RPMI7951 (cell line): Measurements from ENCODE around the gene ABCA1. TPM values are rescaled to one million over a fixed set of nuclear protein-coding genes. Genes with fewer than 3 reads are reported as not detected.
"Not testable (repeated sequence)": the region's sequence is repeated elsewhere in the genome, so short reads cannot be mapped to it uniquely, and the experiment has no call there.

Experiments
- DNase-seq: peaks from one replicate; pipeline ENCODE4 v3.0.0-alpha.2; 2012; ENCODE audit warnings: low read depth
- total RNA-seq: library from RNA; depleted of rRNA; stranded (reverse); fragments of >200 nt; shearing (Covaris generic); gene quantifications from 2 replicates; pipeline ENCODE4 v1.2.3, GENCODE V29; 2014

Gene ABCA1
- total RNA-seq, 1 experiment from 2014 or later = 20.8 TPM

DNA sequence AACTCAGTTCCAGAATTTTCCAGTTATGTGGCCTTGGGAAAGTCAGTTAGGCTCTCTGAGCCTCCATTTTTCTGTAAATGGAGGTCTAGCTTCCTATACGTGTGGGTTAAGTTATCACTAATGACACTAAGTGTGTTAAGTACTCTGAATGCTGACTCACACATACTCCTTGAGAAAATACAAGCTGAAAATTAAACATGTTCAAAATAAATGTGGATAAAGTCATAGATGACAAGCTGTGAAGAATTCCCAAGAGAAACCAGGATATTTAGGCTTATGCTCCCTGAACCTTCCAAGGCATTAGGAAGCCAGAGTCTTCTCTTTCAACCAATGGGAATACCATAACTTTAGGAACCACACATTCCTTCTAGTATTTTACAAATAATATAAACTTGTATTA is 58.1 kb downstream of the ABCA1 start:
- no peak for DNase-seq

GRCh38 chr9:104868687-104869404 is 59.1 kb downstream of the ABCA1 start:
- peak; percentile 93 for DNase-seq

DNA sequence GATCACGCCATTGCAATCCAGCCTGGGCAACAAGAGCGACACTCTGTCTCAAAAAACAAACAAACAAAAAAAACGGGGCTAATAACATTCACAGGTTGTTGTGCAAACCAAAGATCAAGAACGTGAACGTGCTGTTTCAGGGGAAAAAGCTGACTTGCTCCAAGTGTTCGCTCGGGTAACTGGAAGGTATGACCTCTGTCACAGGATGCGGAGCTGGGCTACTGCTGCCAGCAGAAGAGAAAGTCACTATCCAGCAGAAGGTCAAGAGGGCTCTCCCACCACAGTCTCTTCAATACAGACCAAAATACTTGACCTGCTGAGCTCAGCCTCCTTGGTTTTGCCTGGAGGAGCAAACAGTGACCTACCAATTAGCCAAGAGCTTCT is 59.7 kb downstream of the ABCA1 start:
- DNase-seq = peak; percentile 17

DNA sequence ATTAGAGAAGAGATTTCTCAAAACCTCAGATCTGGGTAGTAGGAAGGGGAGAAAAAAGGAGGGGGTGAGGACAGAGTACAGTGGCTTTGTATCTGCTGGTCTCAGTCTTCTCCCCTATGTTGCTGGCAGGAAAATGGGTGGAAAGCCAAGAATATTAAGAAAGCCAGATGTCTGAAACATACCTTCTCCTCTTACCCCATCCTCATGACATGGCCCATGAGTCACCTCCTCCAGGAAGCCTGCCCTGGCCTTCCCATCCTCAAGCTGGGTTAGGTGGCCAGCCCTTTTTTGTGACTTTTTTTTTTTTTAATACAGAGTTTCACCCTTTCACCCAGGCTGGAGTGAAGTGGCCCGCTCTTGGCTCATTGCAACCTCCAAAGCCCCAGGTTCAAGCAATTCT is 61.8 kb downstream of the ABCA1 start:
- DNase-seq = peak; percentile 72

- DNase-seq = peak; percentile 97
These were observed 63.3 kb downstream of the ABCA1 start for GRCh38 chr9:104864675-104865104.

GRCh38 chr9:104863180-104863883 is 64.6 kb downstream of the ABCA1 start:
- peak; percentile 87 for DNase-seq

DNA sequence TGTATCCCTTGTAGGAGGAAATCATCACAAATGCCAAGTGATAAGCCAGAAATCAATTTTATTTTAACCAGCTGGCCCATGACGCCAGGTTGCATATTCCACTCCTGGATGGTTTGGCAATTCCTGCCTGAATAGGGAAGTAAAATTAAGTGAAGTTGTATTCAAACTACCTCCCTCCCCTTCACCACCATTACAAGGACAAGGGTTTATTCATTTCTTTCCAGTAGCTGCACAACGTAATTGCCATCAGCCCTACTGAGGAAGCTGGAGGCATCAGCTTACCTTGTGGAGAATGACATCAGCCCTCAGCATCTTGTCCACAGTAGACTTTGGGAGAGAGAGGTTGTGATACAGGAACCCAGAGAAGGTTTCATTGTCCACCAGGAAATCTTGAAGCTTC is 66.6 kb downstream of the ABCA1 start:
- no peak for DNase-seq

DNA sequence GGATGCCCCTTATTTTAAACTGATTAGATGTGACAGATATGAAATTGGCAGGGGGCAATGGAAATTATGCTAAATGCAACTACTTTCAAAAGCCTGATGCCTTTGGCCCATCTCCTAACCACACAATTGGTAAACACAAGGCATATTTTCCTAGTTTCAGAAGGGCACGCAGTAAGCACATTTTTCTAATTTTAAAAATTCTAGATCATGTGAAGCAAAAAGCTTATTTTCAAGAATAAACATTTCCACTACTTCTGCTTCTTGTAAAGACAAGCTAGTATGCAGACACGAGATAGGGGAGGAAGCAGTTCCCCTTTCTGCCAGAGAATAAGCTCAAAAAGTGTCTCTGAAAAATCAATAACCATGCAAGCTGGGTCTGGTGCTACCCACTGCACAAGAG is 67.7 kb downstream of the ABCA1 start:
- DNase-seq = no peak

- no peak for DNase-seq
These were observed 69.1 kb downstream of the ABCA1 start for GRCh38 chr9:104858846-104859245.

GRCh38 chr9:104858271-104858670 is 69.7 kb downstream of the ABCA1 start:
- DNase-seq = no peak

- no peak for DNase-seq
These were observed 71.5 kb downstream of the ABCA1 start for GRCh38 chr9:104856413-104856941.

GRCh38 chr9:104855807-104856206 is 72.1 kb downstream of the ABCA1 start:
- DNase-seq = no peak

DNA sequence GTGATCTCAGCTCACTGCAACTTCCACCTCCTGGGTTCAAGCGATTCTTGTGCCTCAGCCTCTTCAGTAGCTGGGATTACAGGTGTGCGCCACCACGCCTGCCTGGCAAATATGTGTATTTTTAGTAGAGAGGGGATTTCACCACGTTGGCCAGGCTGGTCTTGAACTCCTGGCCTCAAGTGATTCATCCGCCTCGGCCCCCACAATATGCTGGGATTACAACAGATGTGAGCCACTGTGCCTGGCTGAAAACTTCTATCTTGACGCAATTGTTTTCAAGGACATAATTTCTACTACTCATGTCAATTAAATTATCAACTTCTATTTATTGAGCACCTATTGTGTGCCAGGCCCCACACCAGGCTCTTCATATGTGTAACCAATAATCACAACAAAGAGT is 72.7 kb downstream of the ABCA1 start:
- DNase-seq = not testable (repeated sequence)

DNA sequence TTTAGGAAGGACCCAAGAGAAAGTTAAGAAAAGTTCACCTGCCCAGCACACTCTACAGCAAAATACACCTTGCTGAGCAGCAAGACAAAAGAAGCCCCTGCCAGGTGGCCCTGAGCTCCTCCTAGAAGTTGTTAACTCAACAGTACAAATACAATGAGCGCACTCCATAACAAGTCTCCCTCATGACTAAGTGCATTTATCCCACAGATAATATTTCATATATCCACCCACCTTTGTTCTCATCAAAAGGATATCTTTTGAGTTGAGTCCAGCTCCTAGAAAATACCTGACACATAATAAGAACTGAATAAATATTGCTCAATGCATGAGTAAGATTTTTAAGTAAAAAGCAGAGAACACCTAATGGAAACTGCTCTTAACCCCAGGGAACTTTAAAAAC is 73.3 kb downstream of the ABCA1 start:
- DNase-seq = no peak

- no peak for DNase-seq
These were observed 74.3 kb downstream of the ABCA1 start for GRCh38 chr9:104853683-104854082.

- DNase-seq = no peak
These were observed 74.8 kb downstream of the ABCA1 start for GRCh38 chr9:104853159-104853558.

GRCh38 chr9:104851546-104851920 is 76.4 kb downstream of the ABCA1 start:
- DNase-seq = no peak

DNA sequence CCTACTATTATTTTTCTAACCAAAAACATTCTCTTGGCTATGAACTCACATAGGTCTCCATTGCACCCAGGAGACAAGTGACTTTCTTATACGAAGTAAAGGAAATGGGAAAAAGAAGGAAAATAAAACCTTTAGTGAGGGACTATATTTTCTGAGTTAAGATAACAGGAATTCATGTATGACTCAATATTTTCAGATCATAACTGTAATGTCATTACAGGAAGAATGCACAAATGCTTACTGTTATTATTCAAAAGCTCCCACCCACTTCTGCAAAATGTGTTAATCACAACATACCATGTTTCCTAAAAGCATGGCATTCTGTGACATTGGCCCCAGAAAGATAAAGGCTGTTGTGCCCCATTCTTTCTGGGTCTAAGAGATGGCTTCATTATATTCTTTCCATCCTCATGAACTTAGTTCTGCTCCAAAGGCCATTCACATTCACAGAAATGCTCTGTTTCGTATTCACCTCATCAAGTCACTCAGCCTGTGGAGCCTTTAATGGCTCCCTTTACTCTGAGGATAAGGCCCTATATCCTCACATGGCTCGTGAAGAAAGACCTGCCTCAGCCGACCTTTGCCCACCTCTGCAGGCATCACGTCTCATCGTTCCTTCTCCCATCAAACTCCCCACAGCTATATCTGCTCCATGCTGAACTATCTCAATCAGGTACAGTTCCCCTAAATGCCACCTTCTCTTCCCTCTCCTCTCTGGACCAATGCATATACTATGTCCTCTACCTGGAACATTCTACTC is 77.0 kb downstream of the ABCA1 start:
- DNase-seq = no peak

GRCh38 chr9:104849023-104849422 is 78.9 kb downstream of the ABCA1 start:
- DNase-seq = no peak

DNA sequence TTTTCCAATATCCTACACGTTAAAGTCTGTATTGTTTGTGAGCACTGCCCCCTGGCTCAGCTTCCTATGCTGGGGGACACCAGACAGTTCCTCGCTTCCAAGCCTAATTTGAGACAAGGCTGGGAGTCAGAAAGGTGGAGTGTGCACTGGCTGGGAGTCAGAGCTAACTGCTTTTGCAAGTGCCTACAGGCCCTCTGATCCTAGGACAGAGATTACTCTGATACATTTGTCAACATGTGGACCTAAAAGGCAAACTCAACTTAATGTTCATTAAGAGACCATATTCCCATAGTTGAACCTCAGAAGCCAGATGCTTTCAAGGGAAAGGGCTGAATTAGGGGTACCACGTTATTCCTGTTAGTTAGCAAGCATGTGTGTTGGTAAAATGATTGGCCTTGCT is 83.2 kb downstream of the ABCA1 start:
- DNase-seq = no peak

DNA sequence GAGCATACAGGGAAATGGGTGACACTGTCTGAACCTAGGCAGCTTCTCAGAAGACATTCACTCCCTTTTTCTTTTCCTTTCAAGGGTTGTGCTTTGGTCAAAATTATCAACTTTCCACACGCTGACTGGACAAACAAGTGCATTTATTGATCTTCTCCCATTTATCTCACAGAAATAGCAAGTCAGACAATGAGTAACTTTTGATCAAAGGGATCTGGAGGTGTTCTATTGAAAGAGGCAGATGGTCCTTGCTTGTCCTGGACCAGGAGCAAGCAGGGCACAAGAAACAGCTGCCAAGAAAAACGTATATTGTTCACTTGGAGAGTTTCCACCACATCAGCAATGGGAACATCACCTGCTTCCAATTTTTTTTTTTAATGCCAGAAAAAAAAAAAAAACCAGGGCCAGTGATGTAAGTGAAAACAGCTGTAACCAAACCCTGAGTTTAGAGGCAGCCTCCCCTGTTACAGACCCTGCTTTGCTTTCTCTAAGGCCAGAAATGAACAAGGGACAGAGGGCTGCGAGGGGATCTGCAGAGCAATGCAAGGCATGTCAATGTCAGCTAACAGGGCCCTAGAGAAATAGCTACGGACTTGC is 84.2 kb downstream of the ABCA1 start:
- DNase-seq = no peak

GRCh38 chr9:104842698-104843097 is 85.3 kb downstream of the ABCA1 start:
- DNase-seq = no peak
